GM19025 (cell line): ENCODE results near the gene MXI1.

Experiments used
- ATAC-seq: cut with Tn5 transposase; IDR thresholded peaks from one replicate; pipeline ENCODE4 v1.9.1; 2021; ENCODE audit warnings: mild to moderate bottlenecking, low read depth, moderate library complexity; ENCODE audit not compliant: unreplicated experiment

MXI1 gene

DNA sequence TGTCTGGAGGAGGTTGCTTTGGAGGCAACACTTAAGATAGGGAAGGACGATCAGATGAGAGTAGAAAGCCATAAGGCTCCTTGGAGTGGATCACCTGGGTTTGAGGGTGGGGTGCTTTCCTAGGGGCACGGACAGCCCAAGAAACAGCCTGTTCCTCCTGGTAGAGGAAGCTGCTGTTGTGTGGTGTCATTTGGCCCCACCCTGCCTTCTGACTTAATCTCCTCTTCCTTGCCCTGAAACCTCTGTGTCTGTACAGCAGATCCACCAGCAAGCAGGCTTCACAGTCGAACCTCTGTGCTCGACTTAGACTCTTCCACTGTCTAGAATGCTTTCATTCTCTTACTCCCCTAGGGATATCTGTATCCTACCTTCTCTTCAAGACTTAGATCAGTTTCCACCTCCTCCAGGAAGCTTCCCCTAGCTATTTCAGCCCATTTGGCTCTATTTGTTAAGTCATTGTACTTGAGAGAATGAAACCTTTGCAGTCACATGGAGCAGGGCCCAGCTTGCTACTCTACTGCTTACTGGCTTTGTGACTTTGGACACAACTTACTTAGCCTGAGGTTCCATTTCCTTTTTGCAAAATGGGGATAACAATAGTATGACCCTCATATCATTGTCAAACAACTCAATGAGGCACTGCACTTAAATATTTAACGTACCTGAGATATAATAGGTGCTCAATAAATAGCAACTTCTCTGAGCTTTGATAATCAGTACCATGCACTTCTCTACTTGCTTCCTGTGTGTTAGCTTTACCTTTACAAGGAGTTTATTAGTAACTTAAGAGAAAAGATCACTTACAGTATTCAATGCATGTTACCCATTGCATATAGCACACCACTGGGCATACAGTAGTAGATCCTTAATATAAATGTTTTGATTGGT is 5.0 kb downstream of the MXI1 start:
- no peak for ATAC-seq

- no peak for ATAC-seq
Measured at GRCh38 chr10:110214371-110214826, 7.0 kb downstream of the MXI1 start.

- ATAC-seq: no peak
Measured at GRCh38 chr10:110215286-110216170, 8.1 kb downstream of the MXI1 start.

DNA sequence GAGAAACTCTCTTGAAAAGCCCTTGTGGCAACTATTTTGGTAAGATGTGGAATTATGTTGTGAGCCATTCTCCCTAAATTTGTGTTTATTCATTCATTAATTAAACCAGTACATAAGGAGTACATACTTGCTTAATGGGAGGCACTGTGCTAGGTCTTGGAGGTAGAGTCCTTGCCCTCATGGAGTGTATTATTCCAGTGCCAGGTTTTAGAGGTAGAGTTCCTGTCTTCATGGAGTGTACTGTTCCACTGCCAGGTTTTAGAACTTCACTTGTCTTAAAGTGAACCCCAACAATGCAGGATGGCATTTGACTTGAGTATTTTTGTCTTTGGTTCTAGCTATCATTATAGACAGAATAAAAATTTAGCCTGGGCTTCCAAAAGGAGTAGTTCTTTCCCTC is 8.8 kb downstream of the MXI1 start:
- ATAC-seq: no peak

- ATAC-seq: no peak
Measured at GRCh38 chr10:110216942-110217661, 9.7 kb downstream of the MXI1 start.

GRCh38 chr10:110217662-110218008 is 10.2 kb downstream of the MXI1 start:
- ATAC-seq: no peak

DNA sequence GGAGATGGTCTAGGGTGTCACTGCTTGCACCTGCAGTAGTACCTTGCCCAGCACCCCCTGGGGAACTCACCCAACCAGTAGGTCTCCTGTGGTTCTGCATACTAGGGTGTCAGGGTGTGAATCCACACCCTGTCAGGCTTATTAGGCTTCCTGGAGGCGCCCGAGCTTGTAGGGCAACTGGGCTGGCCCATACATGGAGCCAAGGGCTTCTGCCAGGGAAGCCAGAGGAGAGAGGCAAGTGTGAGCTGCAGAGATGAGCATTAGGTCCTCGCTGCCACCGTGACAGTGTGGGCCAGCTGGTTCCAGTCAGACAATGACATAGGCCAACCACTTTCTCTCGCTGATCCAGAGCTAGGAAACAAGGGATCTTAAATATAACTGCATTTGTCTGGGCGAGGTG is 11.2 kb downstream of the MXI1 start:
- ATAC-seq: no peak

DNA sequence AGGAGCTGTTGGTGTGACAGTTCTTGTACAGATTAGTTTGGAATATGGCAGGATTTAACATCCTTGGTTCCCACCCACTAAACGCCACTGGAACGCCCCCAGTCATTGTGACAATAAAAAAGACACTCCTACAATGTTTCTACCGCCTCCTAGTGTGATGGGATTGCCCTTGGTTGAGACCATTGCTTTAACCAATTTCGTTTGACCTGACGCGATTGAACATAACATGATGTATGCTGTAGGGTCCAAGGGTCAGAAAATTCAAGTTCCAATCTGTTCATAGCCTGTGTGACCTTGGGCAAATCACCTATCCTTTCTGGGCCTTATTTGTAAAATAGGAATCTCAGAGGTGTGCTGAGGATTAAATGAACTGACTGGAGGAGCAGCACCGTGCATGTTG is 12.5 kb downstream of the MXI1 start:
- ATAC-seq: no peak

- no peak for ATAC-seq
Measured at GRCh38 chr10:110220398-110220797, 13.0 kb downstream of the MXI1 start.

- ATAC-seq: no peak
Measured at GRCh38 chr10:110221044-110221720, 13.8 kb downstream of the MXI1 start.

GRCh38 chr10:110221721-110222261 is 14.4 kb downstream of the MXI1 start:
- ATAC-seq: peak; percentile 40

DNA sequence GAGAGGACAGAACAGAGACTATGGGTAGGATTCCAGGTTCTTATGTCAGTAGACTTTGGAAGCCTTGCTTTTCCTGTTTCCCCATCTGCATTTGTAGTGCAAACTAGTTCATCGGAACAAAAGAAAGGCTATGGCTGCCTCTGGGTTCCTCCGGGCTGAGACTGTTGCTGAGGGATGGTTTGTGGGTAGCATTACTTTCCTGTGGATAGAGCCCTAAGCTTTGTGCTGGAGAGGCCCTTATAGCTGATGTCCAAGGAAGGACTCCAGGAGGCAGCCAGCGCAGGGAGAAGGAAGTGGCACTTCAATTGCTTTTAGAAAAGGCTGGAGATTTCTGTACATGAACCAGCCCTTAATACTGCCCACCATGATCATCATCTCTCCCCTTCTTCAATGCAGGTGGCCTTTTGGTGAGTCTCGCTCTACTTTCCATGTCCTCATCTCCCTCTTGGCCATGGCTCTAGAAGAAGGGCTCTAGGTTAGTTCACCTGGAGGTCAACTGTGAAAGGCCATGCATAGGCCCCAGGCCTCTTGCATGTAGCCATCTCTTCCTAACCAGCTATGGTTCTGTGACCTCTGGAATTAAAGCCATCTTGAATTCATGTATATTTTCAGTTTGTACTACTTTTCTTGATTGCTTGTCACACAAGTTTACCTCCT is 15.4 kb downstream of the MXI1 start:
- ATAC-seq: no peak

DNA sequence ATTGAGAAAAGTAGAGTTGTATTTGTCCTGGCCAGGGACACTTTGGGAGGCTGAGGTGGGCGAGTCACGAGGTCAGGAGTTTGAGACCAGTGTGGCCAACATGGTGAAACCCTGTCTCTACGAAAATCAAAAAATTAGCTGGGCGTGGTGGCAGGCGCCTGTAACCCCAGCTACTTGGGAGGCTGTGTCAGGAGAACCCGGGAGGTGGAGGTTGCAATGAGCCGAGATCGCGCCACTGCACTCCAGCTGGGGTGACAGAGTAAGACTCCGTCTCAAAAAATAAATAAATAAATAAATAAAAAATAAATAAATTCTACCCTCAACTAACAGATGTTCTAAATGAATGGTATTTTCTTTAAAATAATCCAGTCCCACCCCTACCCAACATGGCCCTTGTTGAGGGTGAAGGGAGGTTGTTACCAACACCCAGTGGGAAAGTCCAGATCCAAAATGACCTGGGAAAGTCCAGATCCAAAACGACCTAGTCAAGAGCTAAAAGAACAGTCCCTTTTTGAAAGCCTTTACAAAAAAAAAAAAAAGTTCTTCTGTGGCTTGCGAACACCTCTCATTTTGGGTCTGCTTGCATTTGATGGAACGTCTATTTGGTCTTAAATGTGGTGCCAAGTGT is 16.0 kb downstream of the MXI1 start:
- no peak for ATAC-seq

- ATAC-seq: no peak
Measured at GRCh38 chr10:110224992-110225391, 17.6 kb downstream of the MXI1 start.

GRCh38 chr10:110225441-110225755 is 18.0 kb downstream of the MXI1 start:
- ATAC-seq: peak; percentile 1

DNA sequence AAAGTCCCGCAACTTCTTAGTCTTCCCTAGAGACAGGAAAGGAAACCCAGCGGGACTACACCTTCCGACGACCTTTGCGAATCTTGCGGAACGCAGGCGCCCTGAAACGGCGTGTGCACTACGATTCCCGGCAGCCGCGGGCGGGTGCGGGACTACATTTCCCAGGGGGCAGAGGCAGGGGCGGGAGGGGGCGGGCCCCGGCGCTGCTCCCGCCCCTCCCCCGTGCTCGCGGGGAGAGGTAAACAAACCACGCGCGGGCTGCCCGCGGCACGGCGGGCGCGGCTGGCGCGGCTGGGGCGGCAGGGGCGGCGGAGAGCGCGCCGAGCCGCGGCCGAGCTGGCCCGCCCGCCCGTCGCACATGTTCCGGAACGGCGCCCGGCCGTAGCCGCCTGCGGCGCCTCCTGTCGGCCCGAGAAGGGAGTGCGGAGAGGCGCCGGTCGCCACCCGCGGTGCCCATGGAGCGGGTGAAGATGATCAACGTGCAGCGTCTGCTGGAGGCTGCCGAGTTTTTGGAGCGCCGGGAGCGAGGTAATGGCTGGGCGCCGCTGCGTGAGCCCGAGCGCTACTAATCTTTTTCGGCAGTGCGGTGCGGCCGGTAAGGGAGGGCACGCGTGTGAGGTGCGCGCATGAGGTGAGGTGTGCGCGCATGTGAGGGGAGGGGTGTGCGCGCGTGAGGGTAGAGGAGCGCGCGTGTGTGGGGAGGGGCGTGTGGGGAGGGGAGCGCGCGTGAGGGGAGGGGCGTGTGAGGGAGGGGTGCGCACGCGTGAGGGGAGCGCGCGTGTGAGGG is 18.5 kb downstream of the MXI1 start:
- ATAC-seq: peak; percentile 79

DNA sequence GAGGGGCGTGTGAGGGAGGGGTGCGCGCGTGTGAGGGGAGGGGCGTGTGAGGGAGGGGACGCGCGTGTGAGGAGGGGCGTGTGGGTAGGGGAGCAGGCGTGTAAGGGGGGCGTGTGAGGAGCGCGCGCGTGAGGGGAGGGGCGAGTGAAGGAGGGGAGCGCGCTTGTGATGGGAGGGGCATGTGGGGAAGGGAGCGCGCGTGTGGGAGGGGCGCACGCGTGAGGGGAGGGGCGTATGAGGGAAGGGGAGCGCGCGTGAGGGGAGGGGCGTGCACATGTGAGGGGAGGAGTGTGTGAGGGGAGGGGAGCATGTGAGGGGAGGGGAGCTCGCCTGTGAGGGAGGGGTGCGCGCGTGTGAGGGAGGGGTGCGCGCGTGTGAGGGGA is 19.1 kb downstream of the MXI1 start:
- ATAC-seq: no peak

- no peak for ATAC-seq
Measured at GRCh38 chr10:110226926-110227641, 19.7 kb downstream of the MXI1 start.
